Liver (tissue), 3 donors: Measurements from ENCODE around the gene MECP2.

Experiments
- GABPA ChIP-seq, 2 donors: IDR thresholded peaks in 1 of 2; conservative IDR thresholded peaks in 1 of 2; 2 replicates each; pipeline ENCODE4 v1.6.1; 2016; ENCODE audit warnings: antibody characterized with exemption in 2 of 2, mild to moderate bottlenecking in 1 of 2, moderate library complexity in 1 of 2
- JUND ChIP-seq, 2 donors: IDR thresholded peaks; 2 replicates each; pipeline ENCODE4 v1.6.1; 2016; ENCODE audit warnings: antibody characterized with exemption in 2 of 2
- SP1 ChIP-seq: IDR thresholded peaks from 2 replicates; pipeline ENCODE4 v1.6.1; 2018; ENCODE audit warnings: antibody characterized with exemption, mild to moderate bottlenecking
- TAF1 ChIP-seq: conservative IDR thresholded peaks from 2 replicates; pipeline ENCODE4 v1.6.1; 2016; ENCODE audit warnings: antibody characterized with exemption, mild to moderate bottlenecking
- YY1 ChIP-seq: IDR thresholded peaks from 2 replicates; pipeline ENCODE4 v1.6.1; 2016; ENCODE audit warnings: antibody characterized with exemption, mild to moderate bottlenecking
- TF ChIP-seq, protein P1 (sequence below): fragments of 150-350 bp; IDR thresholded peaks from 2 replicates; pipeline ENCODE4 v1.5.1; 2017; ENCODE audit warnings: improper control_type of control experiment, low read depth, low read length; ENCODE audit not compliant: missing input control
- TF ChIP-seq, protein P2 (sequence below): IDR thresholded peaks from 2 replicates; pipeline ENCODE4 v1.6.1; 2016; ENCODE audit warnings: antibody characterized with exemption, mild to moderate bottlenecking
- donor health status: healthy.
- donor health status: healthy.

DNA sequence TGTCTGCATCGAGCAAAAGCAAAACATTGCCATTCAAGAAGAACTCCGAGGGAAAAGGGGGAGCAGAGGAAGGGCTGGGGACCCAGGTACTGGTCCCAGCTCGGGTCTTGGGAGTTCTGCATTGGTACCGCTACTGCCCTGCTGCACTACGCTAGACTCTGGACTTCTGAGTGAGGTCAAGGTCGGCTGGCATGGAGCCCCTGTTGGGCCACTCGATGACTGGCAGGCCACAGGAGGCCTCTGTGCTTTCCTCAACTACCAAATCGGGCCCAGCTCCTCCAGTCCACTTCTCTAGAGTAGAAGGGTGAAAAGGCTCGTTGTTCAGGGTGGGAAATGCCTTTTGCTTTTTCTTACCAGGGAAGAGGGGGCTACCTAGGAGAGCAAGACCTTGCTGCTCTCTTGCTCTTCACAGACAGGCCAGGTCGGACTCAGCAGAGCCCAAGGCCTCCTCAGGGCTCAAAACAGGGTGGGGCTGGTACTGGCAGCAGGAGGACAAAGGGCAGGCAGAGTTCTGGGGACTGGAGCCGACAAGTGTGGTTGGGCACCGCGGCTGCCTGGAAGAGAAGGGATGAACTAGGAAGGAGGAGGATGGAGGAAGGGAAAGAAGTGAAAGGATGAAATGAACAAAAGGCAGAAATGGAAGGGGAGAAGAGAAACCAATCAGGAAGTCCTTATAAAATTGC is 68.9 kb downstream of the MECP2 start:
- TF ChIP-seq, protein P1, sequence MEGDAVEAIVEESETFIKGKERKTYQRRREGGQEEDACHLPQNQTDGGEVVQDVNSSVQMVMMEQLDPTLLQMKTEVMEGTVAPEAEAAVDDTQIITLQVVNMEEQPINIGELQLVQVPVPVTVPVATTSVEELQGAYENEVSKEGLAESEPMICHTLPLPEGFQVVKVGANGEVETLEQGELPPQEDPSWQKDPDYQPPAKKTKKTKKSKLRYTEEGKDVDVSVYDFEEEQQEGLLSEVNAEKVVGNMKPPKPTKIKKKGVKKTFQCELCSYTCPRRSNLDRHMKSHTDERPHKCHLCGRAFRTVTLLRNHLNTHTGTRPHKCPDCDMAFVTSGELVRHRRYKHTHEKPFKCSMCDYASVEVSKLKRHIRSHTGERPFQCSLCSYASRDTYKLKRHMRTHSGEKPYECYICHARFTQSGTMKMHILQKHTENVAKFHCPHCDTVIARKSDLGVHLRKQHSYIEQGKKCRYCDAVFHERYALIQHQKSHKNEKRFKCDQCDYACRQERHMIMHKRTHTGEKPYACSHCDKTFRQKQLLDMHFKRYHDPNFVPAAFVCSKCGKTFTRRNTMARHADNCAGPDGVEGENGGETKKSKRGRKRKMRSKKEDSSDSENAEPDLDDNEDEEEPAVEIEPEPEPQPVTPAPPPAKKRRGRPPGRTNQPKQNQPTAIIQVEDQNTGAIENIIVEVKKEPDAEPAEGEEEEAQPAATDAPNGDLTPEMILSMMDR = no peak
- TF ChIP-seq JUND (IDR thresholded peaks at IDR 0.05) (no peak), TAF1 (no peak), SP1 (no peak), YY1 (no peak), GABPA (IDR thresholded peaks at IDR 0.05 in 1 of 2, conservative IDR thresholded peaks at IDR 0.05 in 1 of 2) (no peak)
- TF ChIP-seq, protein P2, sequence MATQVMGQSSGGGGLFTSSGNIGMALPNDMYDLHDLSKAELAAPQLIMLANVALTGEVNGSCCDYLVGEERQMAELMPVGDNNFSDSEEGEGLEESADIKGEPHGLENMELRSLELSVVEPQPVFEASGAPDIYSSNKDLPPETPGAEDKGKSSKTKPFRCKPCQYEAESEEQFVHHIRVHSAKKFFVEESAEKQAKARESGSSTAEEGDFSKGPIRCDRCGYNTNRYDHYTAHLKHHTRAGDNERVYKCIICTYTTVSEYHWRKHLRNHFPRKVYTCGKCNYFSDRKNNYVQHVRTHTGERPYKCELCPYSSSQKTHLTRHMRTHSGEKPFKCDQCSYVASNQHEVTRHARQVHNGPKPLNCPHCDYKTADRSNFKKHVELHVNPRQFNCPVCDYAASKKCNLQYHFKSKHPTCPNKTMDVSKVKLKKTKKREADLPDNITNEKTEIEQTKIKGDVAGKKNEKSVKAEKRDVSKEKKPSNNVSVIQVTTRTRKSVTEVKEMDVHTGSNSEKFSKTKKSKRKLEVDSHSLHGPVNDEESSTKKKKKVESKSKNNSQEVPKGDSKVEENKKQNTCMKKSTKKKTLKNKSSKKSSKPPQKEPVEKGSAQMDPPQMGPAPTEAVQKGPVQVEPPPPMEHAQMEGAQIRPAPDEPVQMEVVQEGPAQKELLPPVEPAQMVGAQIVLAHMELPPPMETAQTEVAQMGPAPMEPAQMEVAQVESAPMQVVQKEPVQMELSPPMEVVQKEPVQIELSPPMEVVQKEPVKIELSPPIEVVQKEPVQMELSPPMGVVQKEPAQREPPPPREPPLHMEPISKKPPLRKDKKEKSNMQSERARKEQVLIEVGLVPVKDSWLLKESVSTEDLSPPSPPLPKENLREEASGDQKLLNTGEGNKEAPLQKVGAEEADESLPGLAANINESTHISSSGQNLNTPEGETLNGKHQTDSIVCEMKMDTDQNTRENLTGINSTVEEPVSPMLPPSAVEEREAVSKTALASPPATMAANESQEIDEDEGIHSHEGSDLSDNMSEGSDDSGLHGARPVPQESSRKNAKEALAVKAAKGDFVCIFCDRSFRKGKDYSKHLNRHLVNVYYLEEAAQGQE = no peak
